GM12892 (cell line): ENCODE data around the gene CTNNA3.

Experiments
- POLR2A ChIP-seq: IDR thresholded peaks from 2 replicates; pipeline ENCODE4 v1.6.1; 2011; ENCODE audit warnings: low read depth, low read length, control low read depth
- POLR2AphosphoS5 ChIP-seq: IDR thresholded peaks from 2 replicates; pipeline ENCODE4 v1.6.1; 2011; ENCODE audit warnings: low read depth, low read length, control low read depth
- TAF1 ChIP-seq: IDR thresholded peaks from 2 replicates; pipeline ENCODE4 v1.6.1; 2011; ENCODE audit warnings: low read depth, mild to moderate bottlenecking, control low read depth, low read length, borderline replicate concordance

DNA sequence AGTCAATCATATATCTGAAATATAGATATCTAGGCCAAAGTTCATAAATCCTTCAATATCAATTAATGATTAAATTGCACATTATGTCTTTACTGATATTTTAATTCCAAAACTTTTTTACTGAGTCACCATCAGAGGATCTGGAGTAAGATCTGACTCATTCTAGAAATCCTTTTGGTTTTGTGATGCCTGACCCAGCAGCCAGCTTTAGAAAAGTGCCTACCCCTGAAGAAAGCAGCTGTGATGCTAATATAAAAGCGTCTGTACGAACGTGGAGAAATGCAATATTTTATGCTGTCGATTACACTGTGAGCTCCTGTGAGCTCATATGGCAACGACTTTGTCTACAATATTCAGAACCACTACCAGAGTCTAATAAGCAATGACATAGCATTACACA, 912.7 kb downstream of the CTNNA3 start:
- TF ChIP-seq TAF1 (no peak), POLR2A (no peak), POLR2AphosphoS5 (no peak)
